PC-3 (cell line): ENCODE data around the gene HPSE2. TPM values are rescaled to one million over a fixed set of nuclear protein-coding genes. Genes with fewer than 3 reads are reported as not detected.

ENCODE experiments used
- ATAC-seq: fragments of 200-7000 bp; cut with Tn5 transposase; 2 replicates; pipeline ENCODE4 v1.9.1; 2020; ENCODE audit warnings: mild to moderate bottlenecking, moderate library complexity
- BruUV-seq: library from RNA; stranded (reverse); fragments of 400-500 nt; replicated peaks from 2 replicates; lab custom pipeline; 2021; lab: Mats Ljungman, UMichigan
- CTCF ChIA-PET: fragments of 300-600 bp; sonication (Branson Sonifier 250); formaldehyde crosslinking; loops from one replicate; lab custom pipeline; 2022; ENCODE audit warnings: antibody characterized with exemption; lab: Charles Lee
- POLR2A ChIA-PET: fragments of 300-600 bp; sonication (Branson Sonifier 250); formaldehyde crosslinking; loops from one replicate; lab custom pipeline; 2022; ENCODE audit warnings: antibody characterized with exemption; ENCODE audit not compliant: unreplicated experiment; lab: Charles Lee
- DNase-seq: peaks from one replicate; pipeline ENCODE4 v3.0.0-alpha.2; 2015
- H2AFZ ChIP-seq: fragments of 300-600 bp; sonication (generic); 2 replicates; pipeline ENCODE4 v1.6.0; 2016; ENCODE audit warnings: antibody characterized with exemption, low read length
- H3F3A ChIP-seq: fragments of 300-600 bp; sonication (generic); one replicate; pipeline ENCODE4 v1.6.0; 2017; ENCODE audit warnings: antibody characterized with exemption, low read length, control low read depth, mild to moderate bottlenecking; ENCODE audit not compliant: unreplicated experiment
- H3K27ac ChIP-seq: fragments of 300-600 bp; sonication (generic); 2 replicates; pipeline ENCODE4 v1.5.1; 2016; ENCODE audit warnings: mild to moderate bottlenecking, low read length
- H3K27me3 ChIP-seq: fragments of 300-600 bp; sonication (generic); 2 replicates; pipeline ENCODE4 v1.6.1; 2016; ENCODE audit warnings: low read length, mixed read lengths
- H3K36me3 ChIP-seq: fragments of 300-600 bp; sonication (generic); 2 replicates; pipeline ENCODE4 v1.6.1; 2016; ENCODE audit warnings: low read depth, mixed run types, low read length, mixed read lengths
- H3K4me1 ChIP-seq: fragments of 300-600 bp; sonication (generic); 2 replicates; pipeline ENCODE4 v1.5.1; 2016; ENCODE audit warnings: low read length; ENCODE audit not compliant: insufficient read depth
- H3K4me2 ChIP-seq: fragments of 300-600 bp; sonication (generic); 2 replicates; pipeline ENCODE4 v1.6.0; 2016; ENCODE audit warnings: low read length
- H3K4me3 ChIP-seq: fragments of 300-600 bp; sonication (generic); 2 replicates; pipeline ENCODE4 v1.5.1; 2016; ENCODE audit warnings: mild to moderate bottlenecking, low read length, mixed read lengths
- H3K79me2 ChIP-seq: fragments of 300-600 bp; sonication (generic); 2 replicates; pipeline ENCODE4 v1.6.1; 2017; ENCODE audit warnings: low read length, mixed read lengths
- H3K9ac ChIP-seq: fragments of 300-600 bp; sonication (generic); 2 replicates; pipeline ENCODE4 v1.6.0; 2016; ENCODE audit warnings: mild to moderate bottlenecking, low read length
- H3K9me2 ChIP-seq: fragments of 300-600 bp; sonication (generic); replicated peaks from 2 replicates; pipeline ENCODE4 v1.6.1; 2016; ENCODE audit warnings: mixed run types, low read length, mixed read lengths
- H3K9me3 ChIP-seq: fragments of 300-600 bp; sonication (generic); 2 replicates; pipeline ENCODE4 v1.6.1; 2016; ENCODE audit warnings: low read length, mixed read lengths
- H4K20me1 ChIP-seq: fragments of 300-600 bp; sonication (generic); 2 replicates; pipeline ENCODE4 v1.6.1; 2016; ENCODE audit warnings: low read length, mixed read lengths
- EZH2 ChIP-seq: fragments of 300-600 bp; sonication (generic); IDR thresholded peaks from one replicate; pipeline ENCODE4 v1.6.1; 2017; ENCODE audit warnings: antibody characterized with exemption, mild to moderate bottlenecking, low read length; ENCODE audit not compliant: unreplicated experiment
- EZH2phosphoT487 ChIP-seq: fragments of 300-600 bp; sonication (generic); IDR thresholded peaks from 2 replicates; pipeline ENCODE4 v1.6.1; 2018; ENCODE audit warnings: mild to moderate bottlenecking, antibody characterized with exemption, low read length, borderline replicate concordance
- intact Hi-C: fragments of 100-400 bp; cut with micrococcal nuclease; formaldehyde crosslinking; loops from 2 replicates; pipeline ENCODE4 v1.9.0; 2023
- total RNA-seq: library from RNA; depleted of rRNA; stranded (reverse); fragments of >200 nt; gene quantifications from 2 replicates; pipeline ENCODE4 v1.2.3, GENCODE V29; 2014
- TF ChIP-seq, protein P1 (sequence below): fragments of 300-600 bp; sonication (generic); conservative IDR thresholded peaks from 2 replicates; pipeline ENCODE4 v1.5.1; 2017; ENCODE audit warnings: antibody characterized with exemption, low read depth, mild to moderate bottlenecking, low read length

The HPSE2 gene
- total RNA-seq, 1 experiment from 2014 or later, result 0.15 TPM

DNA sequence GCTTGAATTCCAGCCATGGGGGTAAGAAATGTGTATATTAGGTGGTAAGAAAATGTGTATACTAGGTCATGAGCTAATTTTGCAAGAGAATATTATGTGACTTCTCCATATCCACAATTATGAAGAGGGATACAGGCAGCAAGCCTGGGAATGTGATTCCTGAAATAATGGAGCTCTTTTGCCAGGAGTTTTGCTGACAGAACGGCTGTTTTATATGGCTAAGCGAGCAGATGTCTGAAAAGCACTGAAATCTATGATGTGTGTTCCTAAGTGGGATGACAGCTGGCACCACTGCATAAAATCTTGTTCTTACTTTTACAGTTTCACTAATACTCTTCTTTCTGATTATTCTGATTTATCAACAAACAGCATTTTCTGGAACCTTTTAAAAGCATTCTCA, 402.9 kb downstream of the HPSE2 start:
- ChIA-PET CTCF (no interaction called here), POLR2A (no interaction called here)
- ATAC-seq, result no peak

DNA sequence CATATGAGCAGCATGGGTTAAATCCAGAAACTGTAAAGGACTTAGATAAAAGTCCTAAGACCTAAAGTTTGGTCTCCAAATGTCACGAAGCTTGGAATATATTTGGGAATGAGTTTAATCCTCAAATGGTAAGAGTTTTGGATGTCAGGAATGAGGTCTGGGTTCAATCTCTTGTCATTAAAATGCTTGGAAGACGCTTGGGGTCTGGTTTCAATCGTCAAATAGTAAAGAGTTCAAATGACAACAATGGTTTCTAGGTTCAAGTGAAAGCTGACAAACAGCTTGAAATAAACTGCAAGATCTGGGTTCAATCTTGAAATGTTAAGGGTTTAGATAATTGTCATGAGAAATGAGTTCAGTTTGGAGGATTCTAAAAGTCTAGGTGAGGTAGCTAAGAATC, 403.5 kb downstream of the HPSE2 start:
- no TSS peak for BruUV-seq
- Histone ChIP-seq H3K9me3 (no peaks in the 10 kb centered on the region), H3K27me3 (no peaks in the 10 kb centered on the region), H3K36me3 (no peaks in the 10 kb centered on the region), H2AFZ (no peak overlapping the region), H3K9ac (no peak overlapping the region), H3K9me2 (no peaks in the 10 kb centered on the region), H3K4me3 (no peak overlapping the region), H3K79me2 (no peaks in the 10 kb centered on the region), H3K4me1 (no peaks in the 10 kb centered on the region), H3K27ac (no peak overlapping the region), H3F3A (no peaks in the 10 kb centered on the region), H3K4me2 (no peak overlapping the region), H4K20me1 (no peaks in the 10 kb centered on the region)
- DNase-seq (no peak), ATAC-seq (no peak)
- ChIA-PET POLR2A (no interaction called here), CTCF (no interaction called here)
- TF ChIP-seq EZH2 (no peak), EZH2phosphoT487 (no peak)
- TF ChIP-seq, protein P1, sequence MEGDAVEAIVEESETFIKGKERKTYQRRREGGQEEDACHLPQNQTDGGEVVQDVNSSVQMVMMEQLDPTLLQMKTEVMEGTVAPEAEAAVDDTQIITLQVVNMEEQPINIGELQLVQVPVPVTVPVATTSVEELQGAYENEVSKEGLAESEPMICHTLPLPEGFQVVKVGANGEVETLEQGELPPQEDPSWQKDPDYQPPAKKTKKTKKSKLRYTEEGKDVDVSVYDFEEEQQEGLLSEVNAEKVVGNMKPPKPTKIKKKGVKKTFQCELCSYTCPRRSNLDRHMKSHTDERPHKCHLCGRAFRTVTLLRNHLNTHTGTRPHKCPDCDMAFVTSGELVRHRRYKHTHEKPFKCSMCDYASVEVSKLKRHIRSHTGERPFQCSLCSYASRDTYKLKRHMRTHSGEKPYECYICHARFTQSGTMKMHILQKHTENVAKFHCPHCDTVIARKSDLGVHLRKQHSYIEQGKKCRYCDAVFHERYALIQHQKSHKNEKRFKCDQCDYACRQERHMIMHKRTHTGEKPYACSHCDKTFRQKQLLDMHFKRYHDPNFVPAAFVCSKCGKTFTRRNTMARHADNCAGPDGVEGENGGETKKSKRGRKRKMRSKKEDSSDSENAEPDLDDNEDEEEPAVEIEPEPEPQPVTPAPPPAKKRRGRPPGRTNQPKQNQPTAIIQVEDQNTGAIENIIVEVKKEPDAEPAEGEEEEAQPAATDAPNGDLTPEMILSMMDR, result no peak
- intact Hi-C loops, result no loop called here

More for the DNA sequence above, 402.9 kb downstream of the HPSE2 start:
- Histone ChIP-seq H3K9ac (no peak overlapping the region), H3K4me2 (no peak overlapping the region), H4K20me1 (no peaks in the 10 kb centered on the region), H3K27ac (no peak overlapping the region), H3K27me3 (no peaks in the 10 kb centered on the region), H3F3A (no peaks in the 10 kb centered on the region), H3K36me3 (no peaks in the 10 kb centered on the region), H3K79me2 (no peaks in the 10 kb centered on the region), H3K9me3 (no peaks in the 10 kb centered on the region), H2AFZ (no peak overlapping the region), H3K4me3 (no peak overlapping the region), H3K9me2 (no peaks in the 10 kb centered on the region), H3K4me1 (no peaks in the 10 kb centered on the region)
- BruUV-seq, result no TSS peak
- intact Hi-C loops, result no loop called here
- no peak for DNase-seq
- TF ChIP-seq EZH2, result no peak
- TF ChIP-seq, protein P1, result no peak
- TF ChIP-seq EZH2phosphoT487, result no peak

DNA sequence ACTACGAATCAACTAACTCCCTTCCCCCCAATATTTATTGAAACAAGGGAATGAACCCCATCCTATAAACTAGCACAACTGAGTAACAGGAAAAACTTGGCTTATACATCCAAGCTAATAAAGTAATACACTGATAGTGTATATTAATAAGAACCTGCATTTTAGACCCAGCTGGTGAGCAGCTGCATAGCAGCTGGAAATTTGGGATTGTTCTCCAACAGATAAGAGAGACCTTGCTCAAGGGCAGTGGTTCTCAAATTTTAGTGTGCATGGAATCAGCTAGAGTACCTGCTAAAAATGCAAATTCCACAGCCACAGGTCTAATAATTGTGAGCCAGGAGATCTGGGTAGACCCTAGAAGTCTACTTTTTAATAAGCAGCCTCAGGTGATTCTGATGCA, 404.3 kb downstream of the HPSE2 start:
- H3F3A ChIP-seq, result no peaks in the 10 kb centered on the region
- H3K9ac ChIP-seq, result no peak overlapping the region
- ATAC-seq (no peak), DNase-seq (no peak)
- no peaks in the 10 kb centered on the region for H3K36me3 ChIP-seq
- CTCF ChIA-PET, result no interaction called here
- H3K27me3 ChIP-seq, result no peaks in the 10 kb centered on the region
- TF ChIP-seq EZH2phosphoT487 (no peak), EZH2 (no peak)
- TF ChIP-seq, protein P1, result no peak
- H3K4me3 ChIP-seq, result no peak overlapping the region
- H2AFZ ChIP-seq, result no peak overlapping the region
- no TSS peak for BruUV-seq
- no peaks in the 10 kb centered on the region for H3K4me1 ChIP-seq
- no peaks in the 10 kb centered on the region for H3K9me3 ChIP-seq
- H3K79me2 ChIP-seq, result no peaks in the 10 kb centered on the region
- H3K27ac ChIP-seq, result no peak overlapping the region
- intact Hi-C loops, result no loop called here
- POLR2A ChIA-PET, result no interaction called here
- no peaks in the 10 kb centered on the region for H4K20me1 ChIP-seq
- no peaks in the 10 kb centered on the region for H3K9me2 ChIP-seq
- no peak overlapping the region for H3K4me2 ChIP-seq
